Large intestine (tissue), 3 donors: ENCODE results near the gene CTAGE1. TPM values are rescaled to one million over a fixed set of nuclear protein-coding genes. Genes with fewer than 3 reads are reported as not detected.

ENCODE experiments used
- DNase-seq, 2 donors: peaks; one replicate each; pipeline versions ENCODE4 v3.0.0 to v3.0.0-alpha.2; 2013
- H3K27ac ChIP-seq: one replicate; pipeline ENCODE4 v1.5.1; 2013; ENCODE audit warnings: low read length
- H3K27me3 ChIP-seq: 2 replicates; pipeline ENCODE4 v1.6.1; 2013; ENCODE audit warnings: low read length; ENCODE audit not compliant: control insufficient read depth, insufficient read depth
- H3K36me3 ChIP-seq: 2 replicates; pipeline ENCODE4 v1.6.1; 2013; ENCODE audit warnings: low read length; ENCODE audit not compliant: control insufficient read depth, insufficient read depth
- H3K4me1 ChIP-seq: one replicate; pipeline ENCODE4 v1.6.1; 2013; ENCODE audit warnings: low read length; ENCODE audit not compliant: control insufficient read depth, insufficient read depth
- H3K4me3 ChIP-seq: one replicate; pipeline ENCODE4 v1.5.1; 2013; ENCODE audit warnings: low read length
- H3K9me3 ChIP-seq: one replicate; pipeline ENCODE4 v1.6.1; 2013; ENCODE audit warnings: mild to moderate bottlenecking, low read depth, low read length, moderate library complexity; ENCODE audit not compliant: control insufficient read depth
- WGBS: methylation state at CpG from one replicate; pipeline ENCODE4 v1.1.5; 2013; ENCODE audit warnings: low lambda C conversion rate; ENCODE audit not compliant: insufficient coverage; 5-methylcytosine and 5-hydroxymethylcytosine counted together
- polyA plus RNA-seq: library from polyadenylated mRNA; unstranded; fragments of 120-200 nt; gene quantifications from one replicate; pipeline ENCODE4 v1.2.1, GENCODE V29; 2013

CTAGE1 gene
- polyA plus RNA-seq, 1 donor, result 0.10 TPM

DNA sequence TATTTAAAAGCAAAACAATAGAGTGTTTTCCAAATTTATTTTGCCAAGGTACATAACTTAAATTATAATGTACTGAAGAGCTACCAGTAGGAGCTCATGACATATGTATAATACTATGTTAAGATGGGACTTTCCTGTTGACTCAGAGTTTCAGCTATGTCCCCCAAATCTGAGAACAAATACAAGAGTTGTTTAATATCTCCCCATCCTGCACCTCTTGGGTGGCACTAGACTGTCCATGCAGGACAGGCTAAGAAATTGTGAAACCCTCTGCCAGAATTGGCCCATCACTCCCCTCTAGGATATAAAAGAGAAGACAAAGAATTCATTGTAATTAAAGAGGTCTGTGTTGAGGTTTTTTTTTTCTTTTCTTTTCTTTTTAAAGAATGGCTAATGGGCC, 21.7 kb upstream of the CTAGE1 start:
- Histone ChIP-seq H3K4me1 (peaks cover 12% of the 10 kb centered on the region), H3K27me3 (no peaks in the 10 kb centered on the region), H3K9me3 (no peaks in the 10 kb centered on the region), H3K27ac (no peak overlapping the region), H3K4me3 (no peak overlapping the region), H3K36me3 (no peaks in the 10 kb centered on the region)
- no peak for DNase-seq

- no peaks in the 10 kb centered on the region for H3K27me3 ChIP-seq
- H3K4me3 ChIP-seq, result no peak overlapping the region
- WGBS, result 0% methylated on average over 1 of the region's 4 CpGs
- no peaks in the 10 kb centered on the region for H3K36me3 ChIP-seq
- peak overlapping the region; percentile 53 for H3K27ac ChIP-seq
- DNase-seq, result peak in 1 of 2 donors; percentile 55
- peaks cover 25% of the 10 kb centered on the region for H3K4me1 ChIP-seq
- no peaks in the 10 kb centered on the region for H3K9me3 ChIP-seq
These were observed 18.4 kb upstream of the CTAGE1 start for GRCh38 chr18:22436136-22436535.

DNA sequence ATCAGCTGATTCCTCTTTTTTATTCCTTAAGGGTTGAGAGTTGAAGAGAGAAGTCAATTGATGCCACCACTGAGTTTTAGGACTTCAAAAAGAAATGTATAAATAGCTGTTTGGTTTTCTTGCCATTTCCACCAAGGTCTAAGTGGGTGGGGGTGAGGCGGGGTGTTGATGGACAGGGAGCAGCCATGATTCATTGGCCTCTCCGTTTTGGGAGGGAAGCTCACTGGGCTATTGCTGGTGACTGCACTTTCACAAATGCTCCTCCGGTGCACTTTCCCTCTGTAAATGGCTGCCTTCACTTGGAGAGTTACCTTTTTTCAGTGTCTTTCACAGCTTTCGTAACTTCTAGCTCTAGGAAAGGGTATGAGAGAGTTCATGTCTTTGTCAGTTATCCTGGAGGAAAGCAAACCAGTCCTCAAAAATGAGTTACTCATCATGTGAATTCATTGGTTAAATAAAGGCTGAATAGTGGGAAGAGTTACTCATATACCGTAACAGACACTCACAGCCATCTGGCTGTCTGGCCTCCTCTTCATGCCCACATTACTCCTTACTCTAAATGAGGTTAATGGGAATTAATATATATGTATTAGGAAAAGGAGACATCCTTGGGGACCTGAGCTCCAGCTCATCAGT, 17.4 kb upstream of the CTAGE1 start:
- Histone ChIP-seq H3K4me3 (no peak overlapping the region), H3K27ac (peak overlapping the region; percentile 53), H3K36me3 (no peaks in the 10 kb centered on the region), H3K4me1 (peaks cover 25% of the 10 kb centered on the region), H3K27me3 (no peaks in the 10 kb centered on the region), H3K9me3 (no peaks in the 10 kb centered on the region)
- WGBS, result no CpG with 5 or more reads among the region's 5 CpGs
- no peak for DNase-seq

GRCh38 chr18:22433956-22434355, 16.2 kb upstream of the CTAGE1 start:
- no peak overlapping the region for H3K27ac ChIP-seq
- H3K27me3 ChIP-seq, result no peaks in the 10 kb centered on the region
- H3K9me3 ChIP-seq, result no peaks in the 10 kb centered on the region
- peaks cover 25% of the 10 kb centered on the region for H3K4me1 ChIP-seq
- DNase-seq, result peak in 1 of 2 donors; percentile 53
- H3K36me3 ChIP-seq, result no peaks in the 10 kb centered on the region
- H3K4me3 ChIP-seq, result no peak overlapping the region
- WGBS, result 14% methylated on average over 1 of the region's 7 CpGs

DNA sequence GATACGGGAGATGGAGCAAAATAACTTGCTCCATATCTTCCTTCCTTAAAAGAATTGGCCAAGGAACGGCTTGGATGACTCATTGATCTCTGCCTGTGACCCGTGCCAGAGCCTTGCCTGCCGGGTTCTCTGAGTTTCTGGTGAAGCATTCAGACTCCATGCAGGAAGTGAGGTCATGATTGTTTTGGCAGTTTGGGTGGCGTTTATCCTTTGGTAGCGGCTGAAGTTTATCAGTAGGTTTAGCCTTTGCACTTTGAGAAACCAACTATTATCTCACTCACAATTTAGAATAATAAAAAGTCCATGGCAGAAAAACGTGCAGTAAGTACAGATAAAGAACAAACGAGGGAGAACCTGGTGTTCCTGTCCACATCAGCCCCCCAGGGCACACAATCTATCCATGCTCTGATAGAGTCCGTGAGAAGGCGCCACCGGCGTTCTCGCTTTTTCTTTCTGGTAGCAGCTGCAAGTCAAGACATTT, 15.0 kb upstream of the CTAGE1 start:
- WGBS, result 17% methylated on average over 1 of the region's 13 CpGs
- DNase-seq, result peak; percentile 81 to 93
- H3K4me1 ChIP-seq, result peaks cover 31% of the 10 kb centered on the region
- peak overlapping the region; percentile 50 for H3K27ac ChIP-seq
- H3K36me3 ChIP-seq, result no peaks in the 10 kb centered on the region
- peak overlapping the region; percentile 0 for H3K4me3 ChIP-seq
- H3K9me3 ChIP-seq, result no peaks in the 10 kb centered on the region
- no peaks in the 10 kb centered on the region for H3K27me3 ChIP-seq

DNA sequence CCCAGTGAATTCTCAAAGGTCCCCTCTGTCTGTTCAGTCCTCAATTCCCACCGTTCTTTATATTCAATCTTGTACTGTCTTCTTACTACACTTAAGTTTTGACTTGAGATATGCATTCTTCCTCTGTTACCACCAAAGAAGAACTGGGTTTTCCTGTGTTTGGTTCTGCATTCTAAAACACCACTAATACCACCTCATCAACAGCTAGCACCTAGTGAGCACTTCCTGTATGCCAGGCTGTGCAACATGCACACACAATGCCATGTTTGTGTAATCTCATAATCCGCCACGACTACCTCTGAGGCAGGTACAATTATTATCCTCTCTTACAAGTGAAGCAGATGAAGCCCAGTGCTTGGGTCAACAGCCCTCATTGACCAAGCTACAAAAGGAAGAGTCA, 11.8 kb upstream of the CTAGE1 start:
- H3K9me3 ChIP-seq, result no peaks in the 10 kb centered on the region
- no peak overlapping the region for H3K27ac ChIP-seq
- DNase-seq, result no peak
- WGBS, result 83% methylated on average over 1 of the region's 3 CpGs
- no peak overlapping the region for H3K4me3 ChIP-seq
- no peaks in the 10 kb centered on the region for H3K27me3 ChIP-seq
- no peaks in the 10 kb centered on the region for H3K36me3 ChIP-seq
- H3K4me1 ChIP-seq, result peaks cover 26% of the 10 kb centered on the region

- Histone ChIP-seq H3K4me1 (peaks cover 19% of the 10 kb centered on the region), H3K27me3 (no peaks in the 10 kb centered on the region), H3K27ac (peak overlapping the region; percentile 36), H3K9me3 (no peaks in the 10 kb centered on the region), H3K4me3 (no peak overlapping the region), H3K36me3 (no peaks in the 10 kb centered on the region)
- DNase-seq, result peak in 1 of 2 donors; percentile 66
- WGBS, result 86% methylated on average over 1 of the region's 4 CpGs
These were observed 11.0 kb upstream of the CTAGE1 start for GRCh38 chr18:22428672-22429071.

- Histone ChIP-seq H3K36me3 (no peaks in the 10 kb centered on the region), H3K27me3 (no peaks in the 10 kb centered on the region), H3K9me3 (no peaks in the 10 kb centered on the region), H3K27ac (peak overlapping the region; percentile 36), H3K4me3 (no peak overlapping the region), H3K4me1 (peaks cover 14% of the 10 kb centered on the region)
- WGBS, result 14% methylated on average over 1 of the region's 7 CpGs
- no peak for DNase-seq
These were observed 10.3 kb upstream of the CTAGE1 start for GRCh38 chr18:22427822-22428549.

- no CpG with 5 or more reads among the region's 5 CpGs for WGBS
- H3K4me1 ChIP-seq, result peaks cover 16% of the 10 kb centered on the region
- peak; percentile 64 to 85 for DNase-seq
- no peaks in the 10 kb centered on the region for H3K36me3 ChIP-seq
- no peak overlapping the region for H3K4me3 ChIP-seq
- peak overlapping the region; percentile 77 for H3K27ac ChIP-seq
- H3K27me3 ChIP-seq, result no peaks in the 10 kb centered on the region
- H3K9me3 ChIP-seq, result no peaks in the 10 kb centered on the region
These were observed 6.8 kb upstream of the CTAGE1 start for GRCh38 chr18:22424565-22424963.

DNA sequence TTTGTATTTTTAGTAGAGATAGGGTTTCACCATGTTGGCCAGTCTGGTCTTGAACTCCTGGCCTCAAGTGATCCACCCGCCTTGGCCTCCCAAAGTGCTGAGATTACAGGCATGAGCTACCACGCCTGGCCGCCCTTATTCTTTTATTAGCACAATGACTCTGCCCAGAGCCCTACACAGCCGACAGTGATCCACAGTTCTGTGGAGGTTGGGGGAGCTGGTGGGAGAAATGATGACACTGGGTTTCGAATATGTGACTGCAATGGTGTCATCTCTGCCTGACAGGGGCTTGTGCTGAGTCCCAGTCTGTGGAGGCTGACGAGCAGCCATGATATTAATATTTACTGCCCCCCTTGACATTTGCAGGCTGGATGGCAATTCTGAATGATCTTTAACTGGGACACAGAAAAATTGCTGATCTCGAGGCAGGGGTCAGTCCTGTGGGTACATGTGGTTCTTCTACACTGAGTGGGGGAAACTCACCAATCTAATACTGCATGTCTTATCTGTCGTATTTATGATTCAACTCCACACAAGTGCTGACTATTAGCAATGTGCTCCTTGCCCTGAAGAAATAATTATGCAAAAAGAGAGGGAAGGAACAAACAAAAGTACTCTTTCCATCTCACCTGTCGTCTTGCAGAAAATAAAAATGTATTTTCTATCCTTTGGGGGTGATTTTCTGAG, 6.3 kb upstream of the CTAGE1 start:
- no peaks in the 10 kb centered on the region for H3K36me3 ChIP-seq
- H3K27me3 ChIP-seq, result no peaks in the 10 kb centered on the region
- peak overlapping the region; percentile 77 for H3K27ac ChIP-seq
- H3K9me3 ChIP-seq, result no peaks in the 10 kb centered on the region
- peaks cover 16% of the 10 kb centered on the region for H3K4me1 ChIP-seq
- H3K4me3 ChIP-seq, result no peak overlapping the region
- peak; percentile 62 to 88 for DNase-seq
- 38% methylated on average over 2 of the region's 9 CpGs for WGBS
